ENCODE measurements around the gene GPR37. TPM values are rescaled to one million over a fixed set of nuclear protein-coding genes. Genes with fewer than 3 reads are reported as not detected.

The GPR37 gene
- total and polyA plus RNA-seq, 7 donors, result 0.09 to 0.89 (median 0.47) TPM

DNA sequence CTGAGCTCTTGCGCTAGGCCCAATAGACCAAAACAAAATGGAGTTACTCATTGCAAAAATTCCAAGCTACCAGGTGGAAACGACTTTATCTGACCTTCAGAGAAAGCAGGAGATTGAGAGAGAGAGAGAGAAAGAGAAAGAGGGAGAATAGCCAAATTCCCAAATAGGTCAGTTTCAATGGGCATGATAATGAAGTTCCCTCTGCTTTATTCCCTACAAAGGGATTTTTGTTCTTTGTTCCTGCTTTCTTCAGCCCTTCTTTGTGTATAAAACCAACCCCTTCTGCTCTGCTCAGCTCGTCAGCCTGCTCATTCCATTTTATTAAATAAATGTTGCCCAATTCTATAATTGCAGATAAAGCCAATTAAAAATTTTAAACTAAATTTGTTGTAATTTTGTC lies 45.0 kb upstream of the GPR37 start:
- Histone ChIP-seq H3K27me3 (ENCODE audit: insufficient read depth in 3 of 3, low read length in 2 of 3) (no peaks in the 10 kb centered on the region), H3K4me3 (no peak overlapping the region), H3K4me1 (peaks cover 6% of the 10 kb centered on the region), H3K9me3 (no peaks in the 10 kb centered on the region), H3K27ac (no peak overlapping the region), H3K36me3 (ENCODE audit: insufficient read depth in 1 of 2, low read depth in 1 of 2) (no peaks in the 10 kb centered on the region)
- 69 to 74% (median 70%) methylated on average over 3 of the region's 3 CpGs for WGBS, 3 donors
- intact Hi-C loops (cut with DNase I), result no loop called here
- DNase-seq (no peak), ATAC-seq (no peak)
- TF ChIP-seq, protein P1, sequence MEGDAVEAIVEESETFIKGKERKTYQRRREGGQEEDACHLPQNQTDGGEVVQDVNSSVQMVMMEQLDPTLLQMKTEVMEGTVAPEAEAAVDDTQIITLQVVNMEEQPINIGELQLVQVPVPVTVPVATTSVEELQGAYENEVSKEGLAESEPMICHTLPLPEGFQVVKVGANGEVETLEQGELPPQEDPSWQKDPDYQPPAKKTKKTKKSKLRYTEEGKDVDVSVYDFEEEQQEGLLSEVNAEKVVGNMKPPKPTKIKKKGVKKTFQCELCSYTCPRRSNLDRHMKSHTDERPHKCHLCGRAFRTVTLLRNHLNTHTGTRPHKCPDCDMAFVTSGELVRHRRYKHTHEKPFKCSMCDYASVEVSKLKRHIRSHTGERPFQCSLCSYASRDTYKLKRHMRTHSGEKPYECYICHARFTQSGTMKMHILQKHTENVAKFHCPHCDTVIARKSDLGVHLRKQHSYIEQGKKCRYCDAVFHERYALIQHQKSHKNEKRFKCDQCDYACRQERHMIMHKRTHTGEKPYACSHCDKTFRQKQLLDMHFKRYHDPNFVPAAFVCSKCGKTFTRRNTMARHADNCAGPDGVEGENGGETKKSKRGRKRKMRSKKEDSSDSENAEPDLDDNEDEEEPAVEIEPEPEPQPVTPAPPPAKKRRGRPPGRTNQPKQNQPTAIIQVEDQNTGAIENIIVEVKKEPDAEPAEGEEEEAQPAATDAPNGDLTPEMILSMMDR (IDR thresholded peaks at IDR 0.05), result no peak

- no peak for ATAC-seq
- 57 to 63% (median 60%) methylated on average over 5 of the region's 5 CpGs for WGBS, 3 donors
Measured at GRCh38 chr7:124808206-124808605, 42.6 kb upstream of the GPR37 start.

GRCh38 chr7:124801330-124801895 lies 35.8 kb upstream of the GPR37 start:
- H3K27me3 ChIP-seq (ENCODE audit: insufficient read depth in 3 of 3, low read length in 2 of 3), result no peaks in the 10 kb centered on the region
- intact Hi-C loops (cut with DNase I), result no loop called here
- TF ChIP-seq, protein P1 (IDR thresholded peaks at IDR 0.05), result no peak
- no peaks in the 10 kb centered on the region for H3K4me1 ChIP-seq
- DNase-seq (no peak), ATAC-seq (no peak)
- no peaks in the 10 kb centered on the region for H3K9me3 ChIP-seq
- H3K4me3 ChIP-seq, result no peak overlapping the region
- H3K27ac ChIP-seq, result no peak overlapping the region
- H3K36me3 ChIP-seq (ENCODE audit: insufficient read depth in 1 of 2, low read depth in 1 of 2), result no peaks in the 10 kb centered on the region
- 89 to 97% (median 95%) methylated on average over 1 of the region's 1 CpG for WGBS, 3 donors

More at GRCh38 chr7:124808206-124808605, 42.6 kb upstream of the GPR37 start:
- H3K4me3 ChIP-seq, result no peak overlapping the region
- TF ChIP-seq, protein P1 (IDR thresholded peaks at IDR 0.05), result no peak
- H3K36me3 ChIP-seq (ENCODE audit: insufficient read depth in 1 of 2, low read depth in 1 of 2), result no peaks in the 10 kb centered on the region
- no peak for DNase-seq
- peaks cover 6% of the 10 kb centered on the region for H3K4me1 ChIP-seq
- H3K9me3 ChIP-seq, result no peaks in the 10 kb centered on the region
- no peaks in the 10 kb centered on the region for H3K27me3 ChIP-seq (ENCODE audit: insufficient read depth in 3 of 3, low read length in 2 of 3)
- intact Hi-C loops (cut with DNase I), result no loop called here
- no peak overlapping the region for H3K27ac ChIP-seq

GRCh38 chr7:124800386-124800785 lies 34.8 kb upstream of the GPR37 start:
- ATAC-seq (no peak), DNase-seq (no peak)
- H3K9me3 ChIP-seq, result no peaks in the 10 kb centered on the region
- no peaks in the 10 kb centered on the region for H3K4me1 ChIP-seq
- H3K27ac ChIP-seq, result no peak overlapping the region
- H3K27me3 ChIP-seq (ENCODE audit: insufficient read depth in 3 of 3, low read length in 2 of 3), result no peaks in the 10 kb centered on the region
- intact Hi-C loops (cut with DNase I), result no loop called here
- H3K4me3 ChIP-seq, result no peak overlapping the region
- WGBS, 3 donors, result 62 to 68% (median 63%) methylated on average over 2 of the region's 2 CpGs
- no peaks in the 10 kb centered on the region for H3K36me3 ChIP-seq (ENCODE audit: insufficient read depth in 1 of 2, low read depth in 1 of 2)
- TF ChIP-seq, protein P1 (IDR thresholded peaks at IDR 0.05), result no peak

GRCh38 chr7:124799448-124799847 lies 33.9 kb upstream of the GPR37 start:
- Histone ChIP-seq H3K9me3 (no peaks in the 10 kb centered on the region), H3K27ac (no peak overlapping the region), H3K27me3 (ENCODE audit: insufficient read depth in 3 of 3, low read length in 2 of 3) (no peaks in the 10 kb centered on the region), H3K36me3 (ENCODE audit: insufficient read depth in 1 of 2, low read depth in 1 of 2) (no peaks in the 10 kb centered on the region), H3K4me3 (no peak overlapping the region), H3K4me1 (no peaks in the 10 kb centered on the region)
- WGBS, 3 donors, result 92 to 94% (median 92%) methylated on average over 6 of the region's 6 CpGs
- ATAC-seq, result no peak
- DNase-seq, result no peak
- TF ChIP-seq, protein P1 (IDR thresholded peaks at IDR 0.05), result no peak
- intact Hi-C loops (cut with DNase I), result no loop called here

All from psoas muscle (tissue), 8 donors.